H1 (cell line): ENCODE data around the gene MADD. TPM values are rescaled to one million over a fixed set of nuclear protein-coding genes. Genes with fewer than 3 reads are reported as not detected.
A peak's percentile ranks its signal among the peaks of the same experiment; 100 is the strongest.

Source experiments
- CTCF ChIA-PET: fragments of 300-600 bp; sonication (Branson Sonifier 250); formaldehyde crosslinking; loops from one replicate; lab custom pipeline; 2021; ENCODE audit not compliant: partially characterized antibody; lab: Charles Lee
- POLR2A ChIA-PET: fragments of 300-600 bp; sonication (Branson Sonifier 250); formaldehyde crosslinking; loops from one replicate; lab custom pipeline; 2021; ENCODE audit warnings: inconsistent platforms; ENCODE audit not compliant: partially characterized antibody; lab: Charles Lee
- DNase-seq, 2 experiments: peaks; one replicate each; pipeline versions ENCODE4 v3.0.0 to v3.0.0-alpha.2; 2010 to 2022; ENCODE audit warnings: low spot score in 2 of 2, low read depth in 1 of 2, mixed read lengths in 1 of 2
- FAIRE-seq: peaks from 2 replicates; lab custom pipeline; 2011; peaks lifted over from hg19 to GRCh38; lab: Jason Lieb, UNC
- H2AFZ ChIP-seq: 2 replicates; pipeline ENCODE4 v1.8.1; 2012; ENCODE audit warnings: low read length, inconsistent platforms
- H2AK5ac ChIP-seq: 2 replicates; pipeline ENCODE4 v1.6.1; 2013; ENCODE audit warnings: low read depth, low read length
- H2BK120ac ChIP-seq: replicated peaks from 2 replicates; pipeline ENCODE3; 2013; ENCODE audit warnings: low read depth, low read length, inconsistent platforms
- H2BK12ac ChIP-seq: 2 replicates; pipeline ENCODE4 v1.6.1; 2013; ENCODE audit warnings: low read depth, low read length
- H2BK15ac ChIP-seq: 2 replicates; pipeline ENCODE4 v1.6.1; 2013; ENCODE audit warnings: low read length
- H2BK20ac ChIP-seq: 2 replicates; pipeline ENCODE4 v1.6.1; 2013; ENCODE audit warnings: low read length
- H2BK5ac ChIP-seq: 2 replicates; pipeline ENCODE4 v1.6.1; 2013; ENCODE audit warnings: low read depth, low read length
- H3K14ac ChIP-seq: 2 replicates; pipeline ENCODE4 v1.6.1; 2013; ENCODE audit warnings: inconsistent platforms; ENCODE audit not compliant: insufficient read length
- H3K18ac ChIP-seq: 2 replicates; pipeline ENCODE4 v1.6.1; 2013; ENCODE audit warnings: low read length; ENCODE audit errors: extremely low read depth
- H3K23ac ChIP-seq: 2 replicates; pipeline ENCODE4 v1.6.1; 2013; ENCODE audit warnings: inconsistent platforms; ENCODE audit not compliant: insufficient read length
- H3K23me2 ChIP-seq: 2 replicates; pipeline ENCODE4 v1.6.1; 2013; ENCODE audit warnings: low read depth, low read length
- H3K27ac ChIP-seq: 2 replicates; pipeline ENCODE4 v1.6.1; 2011; ENCODE audit warnings: low read depth, low read length, inconsistent platforms
- H3K27me3 ChIP-seq, 4 experiments: replicated peaks in 1 of 4; 1 replicate in 1 of 4; 2 replicates in 3 of 4; pipeline versions ENCODE4 v1.6.1 to v1.8.1; 2011 to 2013; ENCODE audit warnings: low read length in 3 of 4, mild to moderate bottlenecking in 3 of 4, inconsistent platforms in 2 of 4, mixed read lengths in 2 of 4, moderate library complexity in 1 of 4; ENCODE audit not compliant: control insufficient read depth in 3 of 4, insufficient read depth in 3 of 4; ENCODE audit errors: extremely low read depth in 1 of 4
- H3K36me3 ChIP-seq, 4 experiments: 2 replicates each; pipeline versions ENCODE4 v1.6.1 to v1.8.1; 2011 to 2013; ENCODE audit warnings: mild to moderate bottlenecking in 4 of 4, low read length in 3 of 4, moderate library complexity in 2 of 4, control low read depth in 1 of 4, inconsistent platforms in 1 of 4; ENCODE audit not compliant: insufficient read depth in 4 of 4, control insufficient read depth in 2 of 4
- H3K4ac ChIP-seq: replicated peaks from 2 replicates; pipeline ENCODE3; 2013; ENCODE audit warnings: low read length, low read depth, mixed read lengths, inconsistent platforms; ENCODE audit not compliant: insufficient read length
- H3K4me1 ChIP-seq, 4 experiments: replicated peaks in 1 of 4; 1 replicate in 1 of 4; 2 replicates in 3 of 4; pipeline versions ENCODE4 v1.6.1 to v1.8.1; 2011 to 2013; ENCODE audit warnings: low read length in 3 of 4, inconsistent platforms in 2 of 4, mixed read lengths in 1 of 4; ENCODE audit not compliant: insufficient read depth in 4 of 4, control insufficient read depth in 3 of 4
- H3K4me2 ChIP-seq, 2 experiments: 2 replicates each; pipeline versions ENCODE4 v1.6.1 to v1.8.1; 2011 to 2013; ENCODE audit warnings: low read depth in 2 of 2, low read length in 2 of 2, control low read depth in 1 of 2, inconsistent platforms in 1 of 2, mild to moderate bottlenecking in 1 of 2; ENCODE audit not compliant: insufficient read depth in 1 of 2
- H3K4me3 ChIP-seq, 4 experiments: fragments of 200-600, 300-600 bp in 1 of 4; sonication (generic), shearing (Covaris generic), sonication (Bioruptor Twin) in 1 of 4; 2 replicates each; pipeline versions ENCODE4 v1.5.1 to v1.8.1; 2011 to 2016; ENCODE audit warnings: low read length in 4 of 4, low read depth in 3 of 4, control low read depth in 2 of 4, inconsistent platforms in 2 of 4, mild to moderate bottlenecking in 2 of 4, mixed read lengths in 1 of 4, moderate library complexity in 1 of 4; ENCODE audit not compliant: insufficient read depth in 2 of 4; ENCODE audit errors: extremely low read depth in 1 of 4
- H3K56ac ChIP-seq: replicated peaks from 2 replicates; pipeline ENCODE3; 2013; ENCODE audit warnings: low read depth, mild to moderate bottlenecking, mixed read lengths, low read length, inconsistent platforms; ENCODE audit not compliant: insufficient read length
- H3K79me1 ChIP-seq: 2 replicates; pipeline ENCODE4 v1.6.1; 2013; ENCODE audit warnings: low read depth, low read length, control low read depth
- H3K79me2 ChIP-seq, 2 experiments: 2 replicates each; pipeline versions ENCODE4 v1.6.1 to v1.8.1; 2012 to 2013; ENCODE audit warnings: low read length in 2 of 2, mild to moderate bottlenecking in 2 of 2, inconsistent platforms in 1 of 2; ENCODE audit not compliant: insufficient read depth in 2 of 2, control insufficient read depth in 1 of 2
- H3K9ac ChIP-seq, 4 experiments: replicated peaks in 1 of 4; 1 replicate in 1 of 4; 2 replicates in 3 of 4; pipeline versions ENCODE4 v1.6.1 to v1.8.1; 2011 to 2013; ENCODE audit warnings: low read depth in 3 of 4, low read length in 3 of 4, control low read depth in 2 of 4, mild to moderate bottlenecking in 2 of 4, moderate library complexity in 2 of 4, inconsistent platforms in 1 of 4; ENCODE audit errors: extremely low read depth in 1 of 4
- H3K9me3 ChIP-seq, 2 experiments: 2 replicates each; pipeline versions ENCODE4 v1.6.1 to v1.8.1; 2012 to 2013; ENCODE audit warnings: mild to moderate bottlenecking in 2 of 2, moderate library complexity in 2 of 2, control low read depth in 1 of 2, inconsistent platforms in 1 of 2, low read depth in 1 of 2, low read length in 1 of 2, mixed read lengths in 1 of 2; ENCODE audit not compliant: insufficient read depth in 2 of 2
- H4K20me1 ChIP-seq, 2 experiments: replicated peaks in 1 of 2; 2 replicates each; pipeline versions ENCODE3 to v1.8.1; 2011 to 2013; ENCODE audit warnings: inconsistent platforms in 2 of 2, low read length in 2 of 2, mild to moderate bottlenecking in 1 of 2; ENCODE audit not compliant: insufficient read depth in 2 of 2, control insufficient read depth in 1 of 2
- H4K5ac ChIP-seq: 2 replicates; pipeline ENCODE4 v1.6.1; 2013; ENCODE audit warnings: low read length, low read depth, mixed read lengths, inconsistent platforms; ENCODE audit not compliant: insufficient read length
- H4K8ac ChIP-seq: 2 replicates; pipeline ENCODE4 v1.8.0; 2013; ENCODE audit warnings: mild to moderate bottlenecking, moderate library complexity, low read length, inconsistent platforms; ENCODE audit not compliant: insufficient read depth; ENCODE audit errors: extremely low read depth
- H4K91ac ChIP-seq: replicated peaks from 2 replicates; pipeline ENCODE3; 2013; ENCODE audit warnings: low read length, mixed read lengths, inconsistent platforms; ENCODE audit not compliant: insufficient read length
- ATF2 ChIP-seq: IDR thresholded peaks from 2 replicates; pipeline ENCODE4 v1.6.1; 2012; ENCODE audit warnings: low read length, inconsistent platforms
- BRCA1 ChIP-seq: IDR thresholded peaks from 2 replicates; pipeline ENCODE4 v1.6.1; 2012; ENCODE audit warnings: low read depth, low read length, improper control_type of control experiment
- GTF2F1 ChIP-seq: IDR thresholded peaks from 2 replicates; pipeline ENCODE4 v1.6.1; 2012; ENCODE audit warnings: low read depth, low read length, improper control_type of control experiment, borderline replicate concordance
- HDAC6 ChIP-seq: IDR thresholded peaks from one replicate; pipeline ENCODE4 v1.7.1; 2012; ENCODE audit warnings: low read depth, mild to moderate bottlenecking, inconsistent platforms, low read length, moderate library complexity
- MAFK ChIP-seq: IDR thresholded peaks from 2 replicates; pipeline ENCODE4 v1.6.1; 2012; ENCODE audit warnings: low read depth, mild to moderate bottlenecking, improper control_type of control experiment, low read length
- POLR2AphosphoS5 ChIP-seq: IDR thresholded peaks from 2 replicates; pipeline ENCODE4 v1.6.1; 2011; ENCODE audit warnings: low read depth, low read length
- RBBP5 ChIP-seq: IDR thresholded peaks from 2 replicates; pipeline ENCODE4 v1.7.1; 2012; ENCODE audit warnings: low read depth, mild to moderate bottlenecking, inconsistent platforms, low read length, moderate library complexity, borderline replicate concordance
- TAF7 ChIP-seq: optimal IDR thresholded peaks from 2 replicates; pipeline ENCODE3; 2011; ENCODE audit warnings: low read depth, mild to moderate bottlenecking, inconsistent platforms, low read length, moderate library complexity, borderline replicate concordance
- ZNF274 ChIP-seq: IDR thresholded peaks from 2 replicates; pipeline ENCODE4 v1.7.0; 2012; ENCODE audit warnings: low read length, borderline replicate concordance; ENCODE audit errors: extremely low read depth
- WGBS, 2 experiments: shearing (Covaris generic) in 1 of 2; methylation state at CpG; one replicate each; pipeline versions ENCODE4 v1.1.6 to v1.1.7; 2013 to 2015; ENCODE audit warnings: low lambda C conversion rate in 2 of 2, mixed read lengths in 2 of 2, inconsistent platforms in 1 of 2, low coverage in 1 of 2, missing lambda C conversion rate in 1 of 2; ENCODE audit not compliant: insufficient replicate concordance in 2 of 2, insufficient coverage in 1 of 2, insufficient read length in 1 of 2; ENCODE audit errors: extremely low coverage in 1 of 2, missing lambda C conversion rate in 1 of 2; 5-methylcytosine and 5-hydroxymethylcytosine counted together
- polyA plus RNA-seq, 7 experiments: library from polyadenylated mRNA; depleted of rRNA in 3 of 7; stranded (reverse) in 5 of 7; unstranded in 2 of 7; fragments of >200 nt in 5 of 7; fragments of 200-250 nt in 2 of 7; gene quantifications; 1 replicate in 5 of 7; 2 replicates in 1 of 7; 4 replicates in 1 of 7; pipeline versions ENCODE4 v1.2.1 to v1.2.3, GENCODE V29; 2011 to 2013; ENCODE audit warnings: missing spikeins in 2 of 7, mixed read lengths in 2 of 7
- total RNA-seq: library from RNA; stranded (reverse); fragmentation: NEBNext Ultra II Directional; extraction: Animal tissue kit (Norgen Biotek cat#: 25700); gene quantifications from 2 replicates; pipeline ENCODE4 v1.2.1, GENCODE V29; 2021
- TF ChIP-seq, protein P1 (sequence below): IDR thresholded peaks from 2 replicates; pipeline ENCODE4 v1.6.1; 2012; ENCODE audit warnings: inconsistent platforms

The MADD gene
- total and polyA plus RNA-seq, 2 of the 8 experiments (the other 6 are each of a cell fraction or from before 2014, with no cell fraction given): 32.5 to 45.4 TPM

DNA sequence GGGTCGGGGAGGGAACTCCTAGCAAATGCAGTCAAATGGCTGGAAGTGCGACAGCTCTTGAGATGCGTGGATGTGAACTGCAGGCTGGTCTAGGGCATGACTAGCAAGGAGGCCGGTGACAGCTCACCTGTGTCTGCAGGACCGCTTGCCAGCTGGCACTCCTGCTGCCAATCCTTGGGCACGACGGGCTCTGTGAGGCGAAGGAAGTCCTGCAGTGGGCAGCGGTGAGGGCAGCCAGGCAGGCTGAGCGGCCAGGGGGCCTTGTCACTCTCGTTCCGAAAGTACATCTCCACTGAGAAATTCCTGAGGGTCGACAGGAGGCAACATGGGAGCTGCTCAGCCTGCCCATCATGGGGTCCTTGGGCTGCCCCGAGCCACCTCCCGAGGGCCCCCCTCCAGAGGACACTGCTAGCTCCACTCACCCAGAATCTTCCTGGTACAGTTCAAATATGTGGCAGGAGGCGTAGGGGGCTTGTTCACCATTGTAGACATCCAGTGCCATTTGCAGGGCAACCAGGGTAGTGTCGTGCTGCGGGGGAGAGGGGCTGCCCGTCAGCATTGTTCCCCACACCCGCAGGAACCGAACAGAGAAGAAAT lies 27.2 kb upstream of the MADD start:
- H2BK5ac ChIP-seq: no peak overlapping the region
- H2AK5ac ChIP-seq: no peak overlapping the region
- peaks cover 0 to 8% of the 10 kb centered on the region in 2 experiments for H4K20me1 ChIP-seq
- H3K9ac ChIP-seq: no peak overlapping the region
- no peaks in the 10 kb centered on the region for H3K79me2 ChIP-seq
- no peak overlapping the region for H4K91ac ChIP-seq
- H4K8ac ChIP-seq: no peak overlapping the region
- no peaks in the 10 kb centered on the region; the same call in 1 of the 2 replicates for H3K79me1 ChIP-seq
- peaks cover 20 to 50% (median 35%) of the 10 kb centered on the region in 4 experiments for H3K36me3 ChIP-seq
- H3K14ac ChIP-seq: no peak overlapping the region
- H3K4me3 ChIP-seq: no peak overlapping the region
- H3K4me1 ChIP-seq: peaks cover 0 to 3% (median 0%) of the 10 kb centered on the region in 4 experiments; a peak in 1 of 7 replicates
- H2BK12ac ChIP-seq: no peak overlapping the region
- no peak overlapping the region for H2BK120ac ChIP-seq
- no peak overlapping the region for H2BK15ac ChIP-seq
- no peak overlapping the region for H3K4ac ChIP-seq
- no peak overlapping the region for H3K23ac ChIP-seq
- H3K23me2 ChIP-seq: peaks cover 2% of the 10 kb centered on the region; the same call in 1 of the 2 replicates
- FAIRE-seq: no peak
- H2AFZ ChIP-seq: no peak overlapping the region
- H3K27me3 ChIP-seq: no peaks in the 10 kb centered on the region
- H3K9me3 ChIP-seq: no peaks in the 10 kb centered on the region
- no peak overlapping the region for H3K4me2 ChIP-seq
- WGBS, 2 experiments: 95% methylated on average over 18 of the region's 21 CpGs; no CpG with 5 or more reads in 1 of the 2 experiments
- no peak overlapping the region for H3K56ac ChIP-seq
- ChIA-PET CTCF (interaction anchor here (0.7 to 10.9 kb wide), 7 partner anchors 8 to 65 kb away, joined by 3 to 127 read pairs (median 7); partner anchors contain the start of genes DDB2 and NR1H3), POLR2A (interaction anchor here (0.9 to 11.4 kb wide), 13 partner anchors 8 to 80 kb away, joined by 3 to 138 read pairs (median 5); partner anchors contain the start of genes DDB2 and NR1H3)
- no peak for DNase-seq
- H2BK20ac ChIP-seq: no peak overlapping the region
- no peak overlapping the region for H3K18ac ChIP-seq
- H4K5ac ChIP-seq: no peak overlapping the region
- no peak overlapping the region for H3K27ac ChIP-seq
- TF ChIP-seq GTF2F1: no peak
- no peak for TF ChIP-seq ATF2
- TF ChIP-seq MAFK: no peak
- TF ChIP-seq, protein P1, sequence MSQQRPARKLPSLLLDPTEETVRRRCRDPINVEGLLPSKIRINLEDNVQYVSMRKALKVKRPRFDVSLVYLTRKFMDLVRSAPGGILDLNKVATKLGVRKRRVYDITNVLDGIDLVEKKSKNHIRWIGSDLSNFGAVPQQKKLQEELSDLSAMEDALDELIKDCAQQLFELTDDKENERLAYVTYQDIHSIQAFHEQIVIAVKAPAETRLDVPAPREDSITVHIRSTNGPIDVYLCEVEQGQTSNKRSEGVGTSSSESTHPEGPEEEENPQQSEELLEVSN: no peak
- no peak for TF ChIP-seq BRCA1
- no peak for TF ChIP-seq ZNF274
- no peak for TF ChIP-seq TAF7
- TF ChIP-seq POLR2AphosphoS5: peak; percentile 13; the same call in 1 of the 2 replicates
- TF ChIP-seq HDAC6: no peak
- no peak for TF ChIP-seq RBBP5
